ENCODE results near the gene SLC43A3.
"Not testable (repeated sequence)": the region's sequence is repeated elsewhere in the genome, so short reads cannot be mapped to it uniquely, and the experiment has no call there.

The SLC43A3 gene

GRCh38 chr11:57403802-57404147 is 23.1 kb downstream of the SLC43A3 start:
- no peak for DNase-seq

GRCh38 chr11:57403003-57403801 is 23.7 kb downstream of the SLC43A3 start:
- DNase-seq = not testable (repeated sequence)

GRCh38 chr11:57402188-57403002 is 24.5 kb downstream of the SLC43A3 start:
- no peak for DNase-seq

GRCh38 chr11:57399972-57400578 is 26.8 kb downstream of the SLC43A3 start:
- DNase-seq = no peak

- no peak for DNase-seq
Observed at GRCh38 chr11:57399221-57399620, 27.7 kb downstream of the SLC43A3 start.

GRCh38 chr11:57397394-57397990 is 29.4 kb downstream of the SLC43A3 start:
- no peak for DNase-seq

GRCh38 chr11:57396744-57397143 is 30.2 kb downstream of the SLC43A3 start:
- no peak for DNase-seq

DNA sequence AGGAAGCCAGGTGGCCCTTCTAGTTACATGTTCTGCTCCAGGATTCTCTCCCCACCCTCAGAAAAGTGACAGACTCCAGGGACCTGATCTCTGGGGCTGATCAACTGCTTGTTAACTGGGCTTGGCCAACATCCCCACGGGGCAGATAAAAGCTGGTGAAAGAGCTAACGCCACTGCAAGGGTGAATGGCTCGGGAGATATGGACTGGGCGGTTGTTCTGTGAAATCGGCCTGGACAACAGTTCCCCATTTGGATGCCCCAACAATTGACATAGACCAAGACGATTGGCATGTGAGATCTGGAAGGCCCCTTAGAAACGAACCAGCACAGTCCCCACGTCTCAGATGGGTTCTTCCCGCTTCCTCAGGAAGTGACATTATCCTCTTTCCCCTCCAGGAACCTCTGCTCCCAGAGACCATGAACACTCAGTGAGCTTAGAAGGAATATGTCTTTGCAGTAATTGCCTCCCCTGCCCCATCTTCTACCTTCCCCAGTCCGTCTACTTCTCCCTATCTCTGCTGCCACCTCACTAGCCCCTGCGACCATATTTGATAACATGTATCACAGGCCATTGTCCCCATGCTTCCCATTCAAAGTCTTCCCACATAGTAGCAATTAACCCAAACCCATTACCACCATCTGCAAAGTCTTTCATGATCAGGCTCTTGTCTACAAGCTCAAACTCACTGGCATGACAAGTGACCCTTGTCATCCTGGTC is 30.9 kb downstream of the SLC43A3 start:
- DNase-seq = no peak

DNA sequence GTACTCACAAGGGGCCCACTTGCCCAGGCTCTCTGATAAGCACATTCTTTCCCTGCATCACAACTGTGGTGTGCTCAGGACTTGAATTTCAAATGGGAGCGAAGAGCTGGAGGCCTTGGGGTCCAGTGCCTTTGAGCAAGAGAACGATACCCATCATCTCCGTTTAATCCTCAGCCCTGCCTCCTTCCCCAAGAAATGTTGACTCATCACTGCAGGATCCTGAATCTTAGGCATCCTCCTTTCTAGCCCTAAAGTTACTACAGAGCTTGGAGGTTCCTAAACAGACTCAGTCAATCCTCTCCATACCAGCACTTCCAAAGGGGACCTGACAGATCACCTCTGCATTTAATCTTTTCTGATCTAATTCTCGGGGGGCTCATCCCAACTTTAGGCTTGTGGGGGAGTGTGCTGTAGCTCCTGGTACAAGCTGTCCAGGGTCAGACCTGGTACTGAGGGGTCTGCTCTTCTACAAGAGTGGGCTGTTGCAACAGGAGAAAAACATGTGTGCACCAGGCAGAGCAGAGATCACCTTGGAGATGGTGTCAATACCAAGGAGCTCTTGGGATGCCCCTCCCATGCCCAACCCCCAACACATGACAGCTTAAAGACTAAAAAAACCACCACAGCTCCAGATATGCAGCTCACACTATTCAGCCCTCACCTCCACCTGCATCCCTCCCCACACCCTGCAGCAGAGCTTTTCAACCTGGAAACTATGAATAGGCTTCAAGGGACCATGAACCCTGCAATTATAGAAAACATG is 32.5 kb downstream of the SLC43A3 start:
- DNase-seq = no peak

- no peak for DNase-seq
Observed at GRCh38 chr11:57392763-57393105, 34.2 kb downstream of the SLC43A3 start.

DNA sequence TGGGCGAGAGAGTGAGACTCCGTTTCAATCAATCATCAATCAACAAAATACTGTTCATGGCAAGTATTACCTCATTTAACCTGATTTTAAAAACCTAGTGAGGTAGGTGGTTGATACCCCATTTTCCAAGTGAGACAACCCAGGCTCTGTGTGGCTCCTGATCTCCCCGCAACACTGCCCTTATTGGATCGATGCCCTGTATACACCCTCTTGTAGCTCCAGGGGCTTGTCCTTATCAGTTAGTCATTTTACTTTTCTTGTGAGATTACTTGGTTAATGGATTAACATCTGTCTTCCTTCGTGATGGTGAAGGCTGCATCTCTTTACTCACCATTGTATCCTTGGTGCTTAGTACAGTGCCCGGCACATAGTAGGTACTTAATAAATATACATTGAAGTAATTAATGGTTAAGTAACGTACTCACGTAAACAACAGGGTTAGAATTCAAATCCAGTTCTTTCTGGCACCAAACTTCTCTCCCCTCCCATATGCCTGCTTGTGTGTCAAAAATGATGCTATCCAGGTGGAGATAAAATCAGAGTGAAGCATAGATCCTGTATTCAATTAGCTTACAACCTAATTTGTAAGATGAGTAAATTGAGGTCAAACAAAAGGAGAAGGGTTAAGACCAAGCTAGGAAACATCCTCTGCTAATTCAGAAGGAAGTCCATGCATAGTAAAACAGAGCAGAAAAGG is 34.7 kb downstream of the SLC43A3 start:
- no peak for DNase-seq

- DNase-seq = no peak
Observed at GRCh38 chr11:57391539-57391938, 35.4 kb downstream of the SLC43A3 start.

DNA sequence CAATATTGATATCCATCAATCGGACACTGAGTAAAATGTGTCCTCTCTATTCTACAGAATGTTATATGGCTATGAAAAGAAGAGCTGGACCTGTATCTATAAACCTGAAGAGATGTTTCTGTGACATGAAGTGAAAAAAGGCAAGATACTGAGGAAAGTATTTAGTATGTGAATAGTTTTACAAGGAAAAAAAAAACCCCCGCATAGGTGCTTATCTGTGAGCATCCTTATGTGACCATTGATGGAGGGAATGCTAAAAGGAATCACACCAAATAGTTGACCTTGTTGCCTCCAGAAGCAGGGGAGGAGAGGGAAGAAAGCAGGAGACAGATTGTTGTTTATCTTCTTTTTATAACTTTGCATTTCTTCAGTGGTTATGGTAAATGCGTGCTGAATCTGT is 35.8 kb downstream of the SLC43A3 start:
- no peak for DNase-seq

DNA sequence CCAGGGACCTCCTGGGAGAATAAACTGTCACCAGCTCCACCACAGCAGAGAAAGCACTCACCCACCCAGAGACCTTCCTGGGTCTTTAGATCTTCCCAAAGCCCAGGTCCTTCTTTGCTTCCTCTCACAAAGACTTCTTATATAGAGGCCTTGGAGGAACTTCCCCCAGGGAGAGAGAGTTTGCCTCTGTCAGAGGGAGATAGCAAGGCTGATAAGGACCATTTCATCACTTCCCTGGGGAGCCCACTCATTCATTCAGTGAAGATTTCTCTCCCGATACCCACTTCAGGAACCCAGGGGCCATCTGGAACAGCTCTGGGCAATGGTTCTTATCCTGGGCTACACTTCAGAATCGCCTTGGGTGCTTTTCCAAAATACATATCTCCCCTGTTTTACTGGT is 36.4 kb downstream of the SLC43A3 start, which contains the start of gene PRG2:
Gene PRG2 (minus strand): TSS at position 116 of the 400 bp plus-strand sequence. CDS start 706 bp downstream, outside the sequence.
- no peak for DNase-seq

GRCh38 chr11:57387289-57388030 is 39.5 kb downstream of the SLC43A3 start:
- DNase-seq = no peak

- no peak for DNase-seq
Observed at GRCh38 chr11:57386178-57386940, 40.6 kb downstream of the SLC43A3 start.

- no peak for DNase-seq
Observed at GRCh38 chr11:57380975-57381374, 45.9 kb downstream of the SLC43A3 start, which contains the start of gene PRG3. TSS of gene PRG3 (minus strand) at chr11:57381150. CDS start at chr11:57380708, 442 bp downstream.

DNA sequence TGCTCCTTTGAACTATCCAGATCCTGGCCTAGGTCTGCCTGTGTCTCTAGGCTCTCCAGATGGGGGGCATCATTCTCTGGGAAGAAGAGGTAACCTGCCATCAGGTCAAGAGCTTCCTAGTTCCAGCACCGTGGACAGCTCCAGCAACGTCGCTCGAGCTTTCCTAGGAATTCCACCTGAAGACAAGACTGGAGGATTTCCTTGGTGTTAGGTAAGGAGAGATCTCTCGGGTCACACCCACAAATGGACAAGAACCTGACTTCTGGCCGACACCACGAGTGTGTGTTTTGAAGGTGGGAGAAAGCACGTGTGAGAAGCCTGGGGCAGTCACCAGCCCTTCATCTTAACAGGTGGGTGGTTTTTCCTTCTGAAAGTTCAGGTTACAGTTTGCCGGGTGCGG is 47.2 kb downstream of the SLC43A3 start:
- no peak for DNase-seq

DNA sequence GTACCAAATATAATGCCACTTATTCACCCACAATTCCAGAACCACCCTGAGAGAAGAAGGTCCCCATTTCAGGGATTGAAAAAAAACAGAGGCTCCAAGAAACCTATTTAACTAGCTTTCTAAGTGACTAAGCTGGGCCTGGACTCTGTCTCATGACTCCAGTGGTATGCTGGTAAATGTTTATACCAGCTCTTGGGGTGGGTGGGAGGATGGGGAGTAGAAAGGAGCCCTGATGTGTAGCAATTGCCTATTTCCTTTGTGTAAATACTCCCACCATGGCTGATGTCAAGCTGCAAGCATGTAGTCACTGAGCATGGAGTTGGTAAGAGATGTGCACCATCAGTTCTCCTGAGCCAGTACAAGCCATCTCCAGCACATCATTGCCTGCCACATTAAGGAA is 48.7 kb downstream of the SLC43A3 start:
- no peak for DNase-seq

DNA sequence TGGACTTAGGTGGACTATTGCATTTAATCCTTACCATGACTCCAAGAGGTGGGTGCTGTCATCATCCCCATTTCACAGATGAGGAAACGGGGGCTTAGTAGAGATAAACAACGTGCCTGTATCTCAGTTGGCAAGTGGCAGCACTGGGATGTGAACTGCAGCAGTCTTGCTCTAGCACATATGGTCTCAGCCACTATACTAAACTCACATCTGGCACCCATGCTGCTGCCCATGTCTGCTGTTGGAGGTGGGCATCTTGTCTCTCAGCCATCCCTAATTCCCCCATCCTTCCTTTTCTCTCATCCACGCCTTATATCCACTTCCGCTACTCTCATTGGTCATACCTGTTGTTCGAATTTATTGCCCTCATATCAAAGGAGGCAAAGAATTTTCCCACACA is 49.8 kb downstream of the SLC43A3 start:
- no peak for DNase-seq
